SU-DHL-6 (cell line): ENCODE data around the gene KIAA0040.

ENCODE experiments used
- H2AFZ ChIP-seq: fragments of 200-600 bp; sonication (generic); 2 replicates; pipeline ENCODE4 v1.6.1; 2014; ENCODE audit warnings: low read depth, mild to moderate bottlenecking, moderate library complexity, mixed read lengths, antibody characterized with exemption, low read length; ENCODE audit not compliant: severe bottlenecking
- H3F3A ChIP-seq: fragments of 200-600 bp; shearing (Covaris generic); 2 replicates; pipeline ENCODE4 v1.6.0; 2016; ENCODE audit warnings: antibody characterized with exemption, mild to moderate bottlenecking; ENCODE audit not compliant: insufficient read depth
- H3K27ac ChIP-seq: fragments of 200-600 bp; sonication (generic); 2 replicates; pipeline ENCODE4 v1.5.1; 2016; ENCODE audit warnings: low read depth, mild to moderate bottlenecking, low read length, moderate library complexity, mixed read lengths
- H3K27me3 ChIP-seq: fragments of 200-600 bp; sonication (generic), shearing (Covaris generic); 2 replicates; pipeline ENCODE4 v1.6.0; 2014; ENCODE audit warnings: mild to moderate bottlenecking, low read length
- H3K36me3 ChIP-seq: fragments of 200-600 bp; sonication (generic); 2 replicates; pipeline ENCODE4 v1.6.1; 2014; ENCODE audit warnings: mild to moderate bottlenecking, low read length, mixed read lengths
- H3K4me2 ChIP-seq: fragments of 300-600, 200-600 bp; shearing (Covaris generic), sonication (generic); 2 replicates; pipeline ENCODE4 v1.6.0; 2014; ENCODE audit warnings: low read length, low read depth, mild to moderate bottlenecking; ENCODE audit not compliant: poor library complexity, severe bottlenecking
- H3K4me3 ChIP-seq: fragments of 200-600 bp; sonication (generic); 2 replicates; pipeline ENCODE4 v1.5.1; 2014; ENCODE audit warnings: antibody characterized with exemption, low read length, mild to moderate bottlenecking, mixed read lengths; ENCODE audit not compliant: insufficient read depth, poor library complexity, severe bottlenecking
- H3K79me2 ChIP-seq: fragments of 200-600 bp; sonication (generic); 2 replicates; pipeline ENCODE4 v1.6.1; 2014; ENCODE audit warnings: mild to moderate bottlenecking, low read length, moderate library complexity; ENCODE audit not compliant: insufficient read depth
- H3K9ac ChIP-seq: fragments of 200-600 bp; sonication (generic); 2 replicates; pipeline ENCODE4 v1.7.0; 2014; ENCODE audit warnings: mild to moderate bottlenecking, low read length
- H3K9me2 ChIP-seq: fragments of 200-600 bp; sonication (generic); replicated peaks from 2 replicates; pipeline ENCODE4 v1.6.1; 2014; ENCODE audit warnings: low read length; ENCODE audit not compliant: insufficient read depth
- H3K9me3 ChIP-seq: fragments of 200-600 bp; sonication (generic); 2 replicates; pipeline ENCODE4 v1.6.1; 2014; ENCODE audit warnings: low read length, mixed read lengths; ENCODE audit not compliant: insufficient read depth
- H4K20me1 ChIP-seq: fragments of 200-600 bp; sonication (generic); 2 replicates; pipeline ENCODE4 v1.6.1; 2014; ENCODE audit warnings: low read depth, mild to moderate bottlenecking, antibody characterized with exemption, low read length, moderate library complexity, mixed read lengths
- CTCF ChIP-seq: fragments of 200-600 bp; sonication (generic); IDR thresholded peaks from one replicate; pipeline ENCODE4 v1.5.1; 2017; ENCODE audit warnings: antibody characterized with exemption, mild to moderate bottlenecking, low read length, moderate library complexity; ENCODE audit not compliant: insufficient read depth, poor library complexity, severe bottlenecking
- EZH2phosphoT487 ChIP-seq: fragments of 200-600 bp; sonication (generic), shearing (Covaris generic); conservative IDR thresholded peaks from 2 replicates; pipeline ENCODE4 v1.6.1; 2018; ENCODE audit warnings: mild to moderate bottlenecking, antibody characterized with exemption, low read length, moderate library complexity, mixed read lengths

KIAA0040 gene

GRCh38 chr1:175208773-175209492 is 16.4 kb upstream of the KIAA0040 start:
- peaks cover 3% of the 10 kb centered on the region; the same call in 1 of the 2 replicates for H3F3A ChIP-seq
- peak overlapping the region; percentile 24 for H3K9ac ChIP-seq
- H3K79me2 ChIP-seq, result no peaks in the 10 kb centered on the region
- no peaks in the 10 kb centered on the region for H4K20me1 ChIP-seq
- H3K27ac ChIP-seq, result peak overlapping the region; percentile 9
- peak overlapping the region; percentile 73 for H2AFZ ChIP-seq
- TF ChIP-seq EZH2phosphoT487, result no peak
- no peak for TF ChIP-seq CTCF
- peak overlapping the region; percentile 11 for H3K4me3 ChIP-seq
- no peaks in the 10 kb centered on the region for H3K9me2 ChIP-seq
- H3K4me2 ChIP-seq, result peak overlapping the region; percentile 34
- no peaks in the 10 kb centered on the region for H3K9me3 ChIP-seq
- no peaks in the 10 kb centered on the region for H3K27me3 ChIP-seq
- peaks cover 3% of the 10 kb centered on the region; the same call in 1 of the 2 replicates for H3K36me3 ChIP-seq

- H3K9ac ChIP-seq, result no peak overlapping the region
Observed at GRCh38 chr1:175207971-175208370, 15.4 kb upstream of the KIAA0040 start.

GRCh38 chr1:175206687-175207086 is 14.1 kb upstream of the KIAA0040 start:
- H2AFZ ChIP-seq, result no peak overlapping the region
- TF ChIP-seq EZH2phosphoT487, result no peak
- TF ChIP-seq CTCF, result no peak
- H3K9me2 ChIP-seq, result no peaks in the 10 kb centered on the region

More at GRCh38 chr1:175207971-175208370, 15.4 kb upstream of the KIAA0040 start:
- H3K27me3 ChIP-seq, result no peaks in the 10 kb centered on the region
- H3K79me2 ChIP-seq, result no peaks in the 10 kb centered on the region
- H3K9me2 ChIP-seq, result no peaks in the 10 kb centered on the region
- H3K36me3 ChIP-seq, result no peaks in the 10 kb centered on the region
- H3K4me2 ChIP-seq, result no peak overlapping the region
- no peak overlapping the region for H2AFZ ChIP-seq
- H4K20me1 ChIP-seq, result no peaks in the 10 kb centered on the region
- H3K4me3 ChIP-seq, result no peak overlapping the region
- no peak for TF ChIP-seq EZH2phosphoT487
- TF ChIP-seq CTCF, result no peak
- no peak overlapping the region for H3K27ac ChIP-seq
- no peaks in the 10 kb centered on the region for H3K9me3 ChIP-seq
- peaks cover 3% of the 10 kb centered on the region; the same call in 1 of the 2 replicates for H3F3A ChIP-seq

More at GRCh38 chr1:175206687-175207086, 14.1 kb upstream of the KIAA0040 start:
- H3F3A ChIP-seq, result no peaks in the 10 kb centered on the region; the same call in 1 of the 2 replicates
- H3K9ac ChIP-seq, result no peak overlapping the region
- no peaks in the 10 kb centered on the region for H3K9me3 ChIP-seq
- H4K20me1 ChIP-seq, result no peaks in the 10 kb centered on the region
- no peaks in the 10 kb centered on the region for H3K27me3 ChIP-seq
- no peak overlapping the region for H3K27ac ChIP-seq
- H3K4me3 ChIP-seq, result no peak overlapping the region
- H3K79me2 ChIP-seq, result no peaks in the 10 kb centered on the region
- no peaks in the 10 kb centered on the region for H3K36me3 ChIP-seq
- H3K4me2 ChIP-seq, result no peak overlapping the region
